ENCODE data around the gene HOXA6.
A peak's percentile ranks its signal among the peaks of the same experiment; 100 is the strongest.

The HOXA6 gene

DNA sequence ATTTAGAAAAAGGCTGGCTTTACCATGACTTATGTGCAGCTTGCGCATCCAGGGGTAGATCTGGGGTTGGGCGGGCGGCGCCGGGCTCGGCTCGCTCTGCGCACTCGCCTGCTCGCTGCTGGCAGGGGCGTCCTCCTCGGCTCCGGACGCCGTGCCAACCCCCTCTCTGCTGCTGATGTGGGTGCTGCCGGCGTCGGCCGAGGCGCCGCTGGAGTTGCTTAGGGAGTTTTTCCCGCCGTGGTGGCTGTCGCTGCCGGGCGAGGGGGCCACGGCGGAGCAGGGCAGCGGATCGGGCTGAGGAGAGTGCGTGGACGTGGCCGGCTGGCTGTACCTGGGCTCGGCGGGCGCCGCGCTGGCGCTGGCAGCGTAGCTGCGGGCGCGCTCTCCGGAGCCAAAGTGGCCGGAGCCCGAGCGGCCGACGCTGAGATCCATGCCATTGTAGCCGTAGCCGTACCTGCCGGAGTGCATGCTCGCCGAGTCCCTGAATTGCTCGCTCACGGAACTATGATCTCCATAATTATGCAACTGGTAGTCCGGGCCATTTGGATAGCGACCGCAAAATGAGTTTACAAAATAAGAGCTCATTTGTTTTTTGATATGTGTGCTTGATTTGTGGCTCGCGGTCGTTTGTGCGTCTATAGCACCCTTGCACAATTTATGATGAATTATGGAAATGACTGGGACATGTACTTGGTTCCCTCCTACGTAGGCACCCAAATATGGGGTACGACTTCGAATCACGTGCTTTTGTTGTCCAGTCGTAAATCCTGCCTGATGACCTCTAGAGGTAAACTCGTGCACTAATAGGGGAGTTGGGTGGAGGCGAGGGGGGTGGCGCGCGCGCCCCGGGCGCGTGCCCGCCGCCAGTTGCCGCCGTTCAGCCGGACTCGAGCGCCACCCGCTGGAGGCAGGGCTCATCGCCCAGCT lies 4.3 kb downstream of the HOXA6 start, which contains the start of gene HOXA5:
Gene HOXA5, minus strand, starts transcription at position 659 of the 927 bp plus-strand sequence. Its CDS starts 74 bp downstream, at position 585.
- TF ChIP-seq, protein P1, sequence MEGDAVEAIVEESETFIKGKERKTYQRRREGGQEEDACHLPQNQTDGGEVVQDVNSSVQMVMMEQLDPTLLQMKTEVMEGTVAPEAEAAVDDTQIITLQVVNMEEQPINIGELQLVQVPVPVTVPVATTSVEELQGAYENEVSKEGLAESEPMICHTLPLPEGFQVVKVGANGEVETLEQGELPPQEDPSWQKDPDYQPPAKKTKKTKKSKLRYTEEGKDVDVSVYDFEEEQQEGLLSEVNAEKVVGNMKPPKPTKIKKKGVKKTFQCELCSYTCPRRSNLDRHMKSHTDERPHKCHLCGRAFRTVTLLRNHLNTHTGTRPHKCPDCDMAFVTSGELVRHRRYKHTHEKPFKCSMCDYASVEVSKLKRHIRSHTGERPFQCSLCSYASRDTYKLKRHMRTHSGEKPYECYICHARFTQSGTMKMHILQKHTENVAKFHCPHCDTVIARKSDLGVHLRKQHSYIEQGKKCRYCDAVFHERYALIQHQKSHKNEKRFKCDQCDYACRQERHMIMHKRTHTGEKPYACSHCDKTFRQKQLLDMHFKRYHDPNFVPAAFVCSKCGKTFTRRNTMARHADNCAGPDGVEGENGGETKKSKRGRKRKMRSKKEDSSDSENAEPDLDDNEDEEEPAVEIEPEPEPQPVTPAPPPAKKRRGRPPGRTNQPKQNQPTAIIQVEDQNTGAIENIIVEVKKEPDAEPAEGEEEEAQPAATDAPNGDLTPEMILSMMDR (IDR thresholded peaks at IDR 0.05; ENCODE audit: low read depth, low read length, missing control alignments): peak; percentile 82
- DNase-seq (ENCODE audit: extremely low read depth, low read depth): no peak
- H3K4me3 ChIP-seq (replicated peaks; ENCODE audit: low read depth, low read length): peak within 1 kb of the TSS; percentile 41

DNA sequence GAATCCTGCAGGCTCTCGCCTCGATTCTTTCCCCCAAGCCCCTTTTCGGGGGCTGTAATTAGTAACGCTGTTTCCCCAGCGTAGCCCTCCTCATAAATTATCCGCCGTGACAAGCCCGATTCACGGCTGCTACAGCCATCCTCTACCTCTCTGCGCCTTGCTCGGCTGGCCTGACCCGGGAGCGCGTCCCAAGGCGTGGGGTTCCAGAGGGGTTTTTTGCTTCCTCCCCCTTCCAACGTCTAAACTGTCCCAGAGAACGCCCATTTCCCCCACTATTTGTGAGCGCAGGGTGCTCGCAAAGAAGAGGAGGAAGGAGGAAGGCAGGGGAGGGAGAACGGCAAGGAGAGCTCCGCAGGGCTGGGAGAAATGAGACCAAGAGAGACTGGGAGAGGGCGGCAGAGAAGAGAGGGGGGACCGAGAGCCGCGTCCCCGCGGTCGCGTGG lies 5.0 kb downstream of the HOXA6 start:
- DNase-seq (ENCODE audit: extremely low read depth, low read depth): no peak
- TF ChIP-seq, protein P1 (IDR thresholded peaks at IDR 0.05; ENCODE audit: low read depth, low read length, missing control alignments): no peak
- peak overlapping the region; percentile 41 for H3K4me3 ChIP-seq (replicated peaks; ENCODE audit: low read depth, low read length)

DNA sequence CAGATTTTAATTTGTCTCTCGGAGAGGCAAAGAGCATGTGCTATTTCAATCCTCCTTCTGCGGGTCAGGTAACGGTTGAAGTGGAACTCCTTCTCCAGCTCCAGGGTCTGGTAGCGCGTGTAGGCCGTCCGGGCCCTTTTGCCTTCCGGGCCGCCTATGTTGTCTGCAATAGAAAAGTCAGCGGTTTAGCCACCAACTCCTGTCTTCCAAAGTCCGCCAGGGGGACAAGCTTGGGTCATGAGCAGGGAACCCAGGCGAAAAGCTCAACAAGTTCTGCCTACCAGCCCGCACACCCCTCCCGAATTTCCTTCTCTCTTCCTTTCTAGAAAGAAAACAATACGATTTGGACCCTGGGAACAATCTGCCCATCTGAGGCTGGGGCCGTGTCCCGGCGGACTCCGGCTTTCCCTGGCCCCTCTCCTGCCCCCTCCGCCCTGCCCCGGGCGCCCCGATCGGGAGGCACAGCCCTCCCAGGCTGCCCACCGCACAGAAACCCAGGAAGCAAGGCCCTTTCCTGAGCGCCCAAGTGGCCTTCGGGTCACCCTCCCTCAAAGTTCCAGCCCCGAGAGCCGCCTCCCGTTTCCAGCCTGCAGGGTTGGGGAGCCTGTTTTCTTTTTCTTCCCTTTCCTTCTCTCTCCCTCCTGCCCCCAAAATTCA lies 5.5 kb downstream of the HOXA6 start:
- TF ChIP-seq, protein P1 (IDR thresholded peaks at IDR 0.05; ENCODE audit: low read depth, low read length, missing control alignments): no peak
- no peak for DNase-seq (ENCODE audit: extremely low read depth, low read depth)
- H3K4me3 ChIP-seq (replicated peaks; ENCODE audit: low read depth, low read length): peak overlapping the region; percentile 41; the same call in 1 of the 2 replicates

DNA sequence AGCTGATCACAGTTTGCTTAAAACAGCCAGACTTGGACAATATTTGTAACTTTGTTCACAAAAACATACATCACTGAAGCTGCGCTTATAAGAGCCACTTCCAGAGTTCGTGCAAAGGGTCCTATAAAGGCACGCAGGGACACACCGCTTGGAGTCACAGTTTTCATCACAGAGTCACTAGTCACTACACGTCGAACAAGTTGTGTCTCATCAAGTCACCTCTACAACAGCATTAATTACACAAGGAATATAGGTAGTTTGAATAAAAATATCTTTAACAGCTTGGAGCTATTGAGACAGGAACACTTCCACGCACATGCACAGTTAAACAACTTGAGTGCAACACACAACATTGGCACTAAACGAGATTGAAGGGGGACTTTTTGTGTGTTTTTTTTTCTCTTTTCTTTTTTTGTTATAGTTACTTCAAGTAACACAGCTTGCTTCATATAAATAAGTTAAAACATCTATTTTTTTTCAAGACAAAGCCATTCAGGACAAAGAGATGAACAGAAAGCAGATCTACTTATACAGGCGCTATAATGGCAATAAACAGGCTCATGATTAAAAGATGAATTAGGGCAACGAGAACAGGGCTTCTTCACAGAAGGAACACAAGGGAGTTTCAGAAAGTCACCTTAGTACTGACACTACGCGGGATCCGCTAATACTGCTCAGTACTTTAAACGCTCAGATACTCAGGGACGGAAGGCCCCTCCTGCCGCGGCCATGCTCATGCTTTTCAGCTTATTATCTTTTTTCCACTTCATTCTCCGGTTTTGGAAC lies 6.2 kb downstream of the HOXA6 start:
- TF ChIP-seq, protein P1 (IDR thresholded peaks at IDR 0.05; ENCODE audit: low read depth, low read length, missing control alignments): no peak
- no peak overlapping the region for H3K4me3 ChIP-seq (replicated peaks; ENCODE audit: low read depth, low read length)
- no peak for DNase-seq (ENCODE audit: extremely low read depth, low read depth)

DNA sequence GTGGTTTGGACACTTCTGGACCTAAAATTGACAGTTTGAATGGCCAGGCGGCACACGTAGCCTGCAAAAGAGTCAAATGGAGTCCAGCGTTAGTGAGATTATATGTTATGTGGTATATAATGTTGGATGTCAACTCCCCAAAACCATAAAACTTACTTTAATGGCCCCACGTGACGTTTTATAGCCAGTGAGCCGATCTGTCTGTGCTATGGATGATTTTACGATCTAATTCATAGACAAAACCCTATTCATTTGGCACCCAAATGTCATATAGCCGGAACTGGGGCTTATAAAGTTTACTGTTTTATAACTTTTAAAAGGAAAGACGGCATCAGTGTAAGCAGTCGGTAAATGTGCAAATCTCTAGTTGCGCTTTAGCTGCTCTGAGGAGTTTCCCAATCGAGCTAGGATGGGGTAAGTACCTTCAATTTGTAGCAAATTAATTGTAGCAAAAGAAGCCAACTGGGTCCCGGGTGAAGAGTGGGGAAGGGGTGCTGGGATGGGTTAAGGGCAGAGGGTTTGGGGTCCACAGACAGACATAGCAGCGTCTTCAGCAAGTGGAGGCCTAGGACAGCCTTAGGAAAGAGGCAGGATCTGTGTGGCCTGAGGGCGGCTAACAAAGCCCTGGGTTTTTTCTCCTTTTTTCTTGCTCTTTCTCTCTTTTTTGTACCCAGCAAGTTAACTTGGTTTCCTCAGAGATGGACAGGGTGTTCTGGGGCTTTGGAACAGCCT lies 7.3 kb downstream of the HOXA6 start:
- no peak overlapping the region for H3K4me3 ChIP-seq (replicated peaks; ENCODE audit: low read depth, low read length)
- TF ChIP-seq, protein P1 (IDR thresholded peaks at IDR 0.05; ENCODE audit: low read depth, low read length, missing control alignments): no peak
- no peak for DNase-seq (ENCODE audit: extremely low read depth, low read depth)

All from HFF-Myc (cell line).